BLaER1 (cell line): ENCODE data around the gene BARX1.
"Not testable (repeated sequence)": the region's sequence is repeated elsewhere in the genome, so short reads cannot be mapped to it uniquely, and the experiment has no call there.

Experiments used
- H3K27ac ChIP-seq: shearing (Covaris generic); formaldehyde crosslinking; 2 replicates; pipeline ENCODE4 v1.8.1; 2022
- H3K27me3 ChIP-seq: shearing (Covaris generic); formaldehyde crosslinking; 2 replicates; pipeline ENCODE4 v1.8.1; 2022
- H3K36me3 ChIP-seq: shearing (Covaris generic); formaldehyde crosslinking; 2 replicates; pipeline ENCODE4 v1.8.1; 2022
- H3K4me1 ChIP-seq: shearing (Covaris generic); formaldehyde crosslinking; 2 replicates; pipeline ENCODE4 v1.8.1; 2022
- H3K4me2 ChIP-seq: shearing (Covaris generic); formaldehyde crosslinking; 2 replicates; pipeline ENCODE4 v1.8.1; 2022
- H3K4me3 ChIP-seq: shearing (Covaris generic); formaldehyde crosslinking; 2 replicates; pipeline ENCODE4 v1.8.1; 2022
- H3K9ac ChIP-seq: shearing (Covaris generic); formaldehyde crosslinking; 2 replicates; pipeline ENCODE4 v1.8.1; 2022
- H3K9me3 ChIP-seq: shearing (Covaris generic); formaldehyde crosslinking; 2 replicates; pipeline ENCODE4 v1.8.1; 2022
- H4K20me1 ChIP-seq: shearing (Covaris generic); formaldehyde crosslinking; 2 replicates; pipeline ENCODE4 v1.8.1; 2022
- Cebpa-rat ChIP-seq: shearing (Covaris generic); IDR thresholded peaks from 2 replicates; pipeline ENCODE4 v1.8.1; 2022

The BARX1 gene

DNA sequence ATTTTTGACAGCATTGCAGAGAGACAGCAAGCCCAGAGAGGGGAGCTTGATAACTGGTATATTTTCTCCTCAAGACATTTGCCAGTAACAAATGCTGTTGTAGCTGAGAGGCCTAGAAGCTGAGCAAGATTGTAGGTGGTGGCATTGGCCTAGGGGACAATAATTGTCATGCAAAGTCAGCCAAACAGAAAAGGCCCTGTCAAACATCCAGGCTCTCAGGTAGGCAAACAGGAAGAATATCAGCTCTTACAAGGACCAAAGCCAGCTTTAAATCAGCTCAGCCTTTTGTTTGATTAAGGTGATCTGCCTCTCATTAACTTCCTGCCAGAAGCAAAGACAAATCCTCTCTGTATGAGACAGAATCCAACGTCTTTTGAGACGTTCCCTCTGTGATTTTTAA, 29.7 kb upstream of the BARX1 start:
- no peak overlapping the region for H3K4me2 ChIP-seq
- peaks cover 18% of the 10 kb centered on the region for H3K9me3 ChIP-seq
- no peak overlapping the region for H3K9ac ChIP-seq
- no peaks in the 10 kb centered on the region for H3K4me1 ChIP-seq
- H3K36me3 ChIP-seq = no peaks in the 10 kb centered on the region
- TF ChIP-seq Cebpa-rat = no peak
- no peak overlapping the region for H3K27ac ChIP-seq
- no peaks in the 10 kb centered on the region for H3K27me3 ChIP-seq
- no peak overlapping the region for H3K4me3 ChIP-seq
- no peaks in the 10 kb centered on the region for H4K20me1 ChIP-seq

DNA sequence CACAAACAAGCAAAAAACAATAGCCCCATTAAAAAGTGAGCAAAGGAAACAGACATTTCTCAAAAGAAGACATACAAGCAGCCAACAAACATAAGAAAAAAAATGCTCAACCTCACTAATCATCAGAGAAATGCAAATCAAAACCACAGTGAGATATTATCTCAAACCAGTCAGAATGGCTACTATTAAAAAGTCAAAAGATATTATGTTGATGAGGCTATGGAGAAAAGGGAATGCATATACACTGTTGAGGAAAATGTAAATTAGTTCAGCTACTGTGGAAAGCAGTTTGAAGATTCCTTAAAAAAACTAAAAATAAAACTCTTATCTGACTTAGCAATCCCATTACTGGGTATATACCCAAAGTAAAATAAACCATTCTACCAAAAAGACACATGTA, 28.7 kb upstream of the BARX1 start:
- Histone ChIP-seq H3K9ac (no peak overlapping the region), H3K4me2 (no peak overlapping the region), H4K20me1 (no peaks in the 10 kb centered on the region), H3K27me3 (no peaks in the 10 kb centered on the region), H3K9me3 (peaks cover 12% of the 10 kb centered on the region), H3K36me3 (no peaks in the 10 kb centered on the region), H3K4me1 (no peaks in the 10 kb centered on the region), H3K27ac (no peak overlapping the region), H3K4me3 (no peak overlapping the region)
- no peak for TF ChIP-seq Cebpa-rat

DNA sequence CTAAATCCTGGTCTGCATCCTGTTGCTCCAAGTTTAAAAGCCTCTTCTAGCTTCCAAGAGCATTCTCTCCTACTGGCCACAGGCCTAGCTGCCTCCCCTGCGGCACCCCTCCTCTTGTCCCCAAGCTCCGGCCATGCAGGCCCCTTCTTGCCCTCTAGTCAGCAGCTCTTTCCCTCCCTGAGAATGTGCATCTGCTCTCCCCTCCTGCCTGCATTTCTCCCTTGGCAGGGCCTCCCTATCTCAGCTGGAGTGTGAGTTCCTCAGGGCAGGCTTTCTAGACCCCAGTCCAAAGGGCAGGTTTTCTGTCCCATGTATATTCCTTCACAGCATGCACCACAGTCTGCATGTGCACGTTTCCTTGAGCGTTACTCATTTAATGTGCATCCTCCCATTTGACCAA, 24.6 kb upstream of the BARX1 start:
- no peak overlapping the region for H3K4me3 ChIP-seq
- H3K27ac ChIP-seq = no peak overlapping the region
- H3K9me3 ChIP-seq = no peaks in the 10 kb centered on the region; the same call in 1 of the 2 replicates
- no peak overlapping the region for H3K9ac ChIP-seq
- H3K4me2 ChIP-seq = no peak overlapping the region
- no peaks in the 10 kb centered on the region for H4K20me1 ChIP-seq
- TF ChIP-seq Cebpa-rat = no peak
- H3K27me3 ChIP-seq = no peaks in the 10 kb centered on the region
- no peaks in the 10 kb centered on the region for H3K36me3 ChIP-seq
- H3K4me1 ChIP-seq = no peaks in the 10 kb centered on the region

DNA sequence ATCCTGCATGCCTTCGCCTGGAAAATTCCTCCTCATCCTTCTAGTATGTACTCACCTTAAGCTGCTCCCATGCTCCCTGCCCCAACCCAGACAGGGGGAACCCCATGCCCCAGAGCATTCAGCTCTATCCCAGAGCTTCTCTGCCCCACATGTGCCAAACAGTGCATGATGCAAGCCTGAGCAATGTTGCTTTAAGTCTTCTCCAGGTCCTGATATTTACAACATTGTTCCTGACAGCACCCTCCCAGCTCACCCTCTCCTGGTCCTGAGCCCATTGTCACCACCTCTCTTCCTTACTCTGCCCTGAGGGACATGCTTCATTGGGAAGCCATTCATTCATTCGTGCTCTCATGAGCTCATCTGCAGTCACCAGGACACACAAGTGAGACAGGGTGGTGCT, 23.4 kb upstream of the BARX1 start:
- TF ChIP-seq Cebpa-rat = no peak
- Histone ChIP-seq H3K36me3 (no peaks in the 10 kb centered on the region), H3K4me3 (no peak overlapping the region), H3K9me3 (peaks cover 6% of the 10 kb centered on the region), H4K20me1 (no peaks in the 10 kb centered on the region), H3K4me2 (no peak overlapping the region), H3K9ac (no peak overlapping the region), H3K4me1 (no peaks in the 10 kb centered on the region), H3K27me3 (no peaks in the 10 kb centered on the region), H3K27ac (no peak overlapping the region)

DNA sequence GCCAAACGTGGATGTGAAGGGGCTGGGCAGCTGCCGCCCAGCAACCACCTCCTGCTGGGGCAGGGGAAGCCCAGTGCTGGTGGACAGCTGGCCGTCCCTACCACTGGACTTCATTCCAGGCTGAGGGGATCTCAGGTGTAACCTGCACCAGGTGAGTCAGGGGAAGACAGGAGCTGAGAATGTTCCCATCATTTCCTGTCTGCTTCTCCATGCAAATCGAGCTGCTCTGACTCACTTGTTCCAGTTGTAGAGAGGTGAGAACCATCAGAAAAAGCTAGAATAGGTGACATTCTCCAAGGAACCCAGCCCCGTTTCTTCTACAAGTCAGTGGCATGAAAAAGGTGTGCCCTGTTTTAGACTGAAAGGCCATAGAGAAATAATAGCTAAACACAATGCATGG, 21.8 kb upstream of the BARX1 start:
- H3K4me3 ChIP-seq = no peak overlapping the region
- H3K36me3 ChIP-seq = no peaks in the 10 kb centered on the region
- H3K9ac ChIP-seq = no peak overlapping the region
- no peak for TF ChIP-seq Cebpa-rat
- H3K4me1 ChIP-seq = no peaks in the 10 kb centered on the region
- peaks cover 19% of the 10 kb centered on the region for H3K9me3 ChIP-seq
- H4K20me1 ChIP-seq = no peaks in the 10 kb centered on the region
- no peak overlapping the region for H3K4me2 ChIP-seq
- H3K27me3 ChIP-seq = no peaks in the 10 kb centered on the region
- no peak overlapping the region for H3K27ac ChIP-seq

DNA sequence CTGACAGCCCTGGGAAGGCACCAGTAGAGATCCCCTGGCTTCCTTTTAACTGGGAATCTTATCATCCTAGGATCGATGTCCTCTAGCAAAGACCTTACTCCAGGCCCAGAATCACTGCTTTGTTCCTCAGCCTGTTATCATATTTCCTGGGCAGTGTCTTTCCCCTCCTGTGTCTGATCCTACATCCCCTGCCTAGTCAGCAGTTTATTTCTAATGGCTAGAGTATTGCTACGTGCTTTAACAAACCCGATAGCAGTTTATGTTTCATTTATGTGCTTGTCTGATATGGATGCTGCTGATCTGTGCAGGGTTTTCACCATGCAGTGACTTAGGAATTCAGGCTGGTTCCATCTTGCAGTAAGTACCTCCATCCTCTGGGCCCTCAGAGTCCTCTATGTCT, 20.9 kb upstream of the BARX1 start:
- Histone ChIP-seq H3K27me3 (no peaks in the 10 kb centered on the region), H3K9ac (no peak overlapping the region), H3K4me3 (no peak overlapping the region), H3K27ac (no peak overlapping the region), H3K4me2 (no peak overlapping the region), H3K36me3 (no peaks in the 10 kb centered on the region), H4K20me1 (no peaks in the 10 kb centered on the region), H3K4me1 (no peaks in the 10 kb centered on the region), H3K9me3 (peaks cover 28% of the 10 kb centered on the region)
- no peak for TF ChIP-seq Cebpa-rat

DNA sequence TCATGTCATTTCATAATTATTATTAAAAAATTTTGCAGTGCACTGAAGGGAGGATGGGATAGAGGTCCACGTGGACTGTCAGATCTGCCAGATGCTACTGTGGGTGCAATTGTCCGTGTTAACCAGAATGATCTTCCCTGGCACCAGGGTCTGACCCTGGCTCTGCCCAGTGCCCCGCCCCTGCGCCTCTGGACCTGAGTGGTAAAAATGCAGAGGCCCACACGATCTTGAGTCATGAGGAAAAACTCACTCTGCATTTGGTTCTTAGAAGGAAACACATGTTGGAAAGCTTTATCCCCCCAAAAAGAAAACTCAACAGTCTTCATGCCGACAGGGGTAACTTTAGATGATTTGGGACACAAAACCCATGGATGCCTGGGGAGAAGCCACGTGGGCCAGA, 20.1 kb upstream of the BARX1 start:
- no peak overlapping the region for H3K4me3 ChIP-seq
- no peaks in the 10 kb centered on the region for H3K36me3 ChIP-seq
- H4K20me1 ChIP-seq = no peaks in the 10 kb centered on the region
- no peak overlapping the region for H3K9ac ChIP-seq
- no peaks in the 10 kb centered on the region for H3K27me3 ChIP-seq
- TF ChIP-seq Cebpa-rat = no peak
- no peaks in the 10 kb centered on the region for H3K4me1 ChIP-seq
- peaks cover 28% of the 10 kb centered on the region for H3K9me3 ChIP-seq
- no peak overlapping the region for H3K27ac ChIP-seq
- no peak overlapping the region for H3K4me2 ChIP-seq

DNA sequence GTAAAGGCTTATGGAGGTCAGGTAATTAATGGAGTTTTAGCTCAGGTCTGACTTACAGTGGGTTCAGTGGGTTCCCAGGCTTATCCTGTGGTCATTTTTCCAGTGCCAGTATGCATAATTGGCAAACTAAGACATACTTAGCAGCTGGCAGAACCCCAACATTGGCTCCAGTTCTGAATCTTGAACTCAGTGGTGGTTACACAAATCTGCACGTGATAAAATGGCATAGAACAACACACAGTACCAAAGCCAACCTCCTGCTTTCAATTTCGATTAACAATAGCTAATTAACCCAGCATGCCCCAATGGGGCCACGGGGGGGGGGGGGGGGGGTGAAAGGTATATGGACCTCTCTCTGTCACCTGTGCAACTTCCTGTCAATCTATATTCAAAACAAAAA, 19.0 kb upstream of the BARX1 start:
- Histone ChIP-seq H3K4me1 (no peaks in the 10 kb centered on the region), H3K36me3 (no peaks in the 10 kb centered on the region), H3K4me3 (no peak overlapping the region), H3K27ac (no peak overlapping the region), H3K9ac (no peak overlapping the region), H3K9me3 (peaks cover 28% of the 10 kb centered on the region), H4K20me1 (no peaks in the 10 kb centered on the region), H3K4me2 (no peak overlapping the region), H3K27me3 (no peaks in the 10 kb centered on the region)
- no peak for TF ChIP-seq Cebpa-rat

DNA sequence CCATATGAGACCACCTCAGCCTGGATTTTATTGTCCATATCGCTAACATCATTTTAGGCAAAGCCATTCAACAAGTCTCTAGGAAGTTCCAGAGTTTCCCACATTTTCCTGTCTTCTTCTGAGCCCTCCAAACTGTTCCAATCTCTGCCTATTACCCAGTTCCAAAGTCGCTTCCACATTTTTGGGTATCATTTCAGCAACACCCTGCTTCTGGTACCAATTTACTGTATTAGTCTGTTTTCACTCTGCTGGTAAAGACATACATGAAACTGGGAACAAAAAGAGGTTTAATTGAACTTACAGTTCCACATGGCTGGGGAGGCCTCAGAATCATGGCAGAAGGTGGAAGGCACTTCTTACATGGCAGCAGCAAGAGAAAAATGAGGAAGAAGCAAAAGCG, 17.5 kb upstream of the BARX1 start:
- H3K4me2 ChIP-seq, H3K27ac ChIP-seq, H3K9ac ChIP-seq, H4K20me1 ChIP-seq, H3K4me3 ChIP-seq, H3K36me3 ChIP-seq, H3K4me1 ChIP-seq, H3K27me3 ChIP-seq: not testable (repeated sequence)
- H3K9me3 ChIP-seq = peaks cover 28% of the 10 kb centered on the region

DNA sequence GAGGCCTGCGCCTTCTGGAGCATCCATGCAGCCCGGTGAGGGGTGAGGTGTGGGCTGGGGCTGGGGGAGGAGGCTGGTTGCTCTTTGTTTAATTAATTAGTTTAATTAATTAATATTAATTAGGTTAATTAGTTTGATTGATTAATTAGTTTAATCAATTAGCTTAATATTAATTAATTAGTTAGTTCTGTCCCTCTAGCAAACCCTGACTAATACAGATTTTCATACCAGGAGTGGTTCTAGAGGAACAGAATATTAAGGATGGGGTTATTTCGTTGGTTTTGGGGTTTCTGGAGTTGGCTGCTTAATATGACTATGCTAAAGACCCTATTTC, 14.1 kb upstream of the BARX1 start:
- no peaks in the 10 kb centered on the region for H4K20me1 ChIP-seq
- no peak for TF ChIP-seq Cebpa-rat
- no peaks in the 10 kb centered on the region for H3K27me3 ChIP-seq
- H3K9ac ChIP-seq = no peak overlapping the region
- no peak overlapping the region for H3K4me3 ChIP-seq
- no peak overlapping the region for H3K27ac ChIP-seq
- peaks cover 28% of the 10 kb centered on the region for H3K9me3 ChIP-seq
- no peaks in the 10 kb centered on the region for H3K36me3 ChIP-seq
- H3K4me1 ChIP-seq = no peaks in the 10 kb centered on the region
- H3K4me2 ChIP-seq = no peak overlapping the region

DNA sequence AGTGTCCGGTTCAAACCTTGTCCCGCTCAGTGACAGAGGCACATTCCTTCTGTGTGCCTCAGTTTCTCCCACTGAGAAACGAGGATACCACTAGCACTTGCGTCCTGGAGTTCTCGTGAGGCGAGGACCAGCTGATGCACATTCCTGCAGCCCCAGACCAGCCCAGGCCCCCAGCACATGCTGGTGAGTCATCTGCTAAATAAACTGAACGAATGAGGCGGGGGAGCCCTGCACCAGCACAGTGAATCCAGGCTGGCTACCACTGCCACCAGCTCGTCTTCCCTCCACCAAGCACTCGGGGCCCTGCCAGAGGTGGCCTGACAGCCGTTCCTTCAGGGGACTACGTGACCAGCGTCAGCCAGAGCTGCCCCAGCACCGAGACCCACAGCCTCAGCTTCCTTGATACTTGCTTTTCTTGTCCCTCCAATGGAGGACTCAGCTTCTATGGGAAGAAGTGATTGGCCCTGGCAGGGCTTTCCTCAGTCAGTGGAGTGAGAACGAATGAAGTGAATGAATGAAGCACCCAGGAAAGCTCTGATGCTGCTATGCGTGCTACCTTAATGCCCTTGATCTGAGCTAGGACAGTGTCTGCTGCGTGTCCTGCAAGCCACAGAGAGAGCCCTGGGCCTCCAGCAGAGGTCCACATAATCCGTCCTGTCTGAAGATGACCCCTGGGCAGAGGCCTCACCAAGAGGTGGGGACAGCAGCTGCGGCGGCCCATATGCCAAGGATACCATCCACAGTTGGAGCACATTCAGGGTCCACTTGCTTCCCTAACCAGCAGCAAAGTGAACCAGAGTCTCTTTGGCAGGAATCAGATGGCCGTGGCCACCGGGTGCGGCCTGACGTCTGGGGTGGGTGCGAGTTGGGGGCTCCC, 13.5 kb upstream of the BARX1 start:
- Histone ChIP-seq H3K27ac (no peak overlapping the region), H3K36me3 (no peaks in the 10 kb centered on the region), H3K4me2 (no peak overlapping the region), H3K9me3 (peaks cover 23% of the 10 kb centered on the region), H3K27me3 (no peaks in the 10 kb centered on the region), H4K20me1 (no peaks in the 10 kb centered on the region), H3K4me3 (no peak overlapping the region), H3K4me1 (no peaks in the 10 kb centered on the region), H3K9ac (no peak overlapping the region)
- TF ChIP-seq Cebpa-rat = no peak
